GM12878 (cell line): ENCODE results near the gene SRBD1. TPM values are rescaled to one million over a fixed set of nuclear protein-coding genes. Genes with fewer than 3 reads are reported as not detected.
A peak's percentile ranks its signal among the peaks of the same experiment; 100 is the strongest.

Source experiments
- ATAC-seq: fragments of 200-7000 bp; cut with Tn5 transposase; 3 replicates; pipeline ENCODE4 v1.9.1; 2020; ENCODE audit warnings: mild to moderate bottlenecking, moderate library complexity
- BruUV-seq: library from RNA; stranded (reverse); fragments of 400-500 nt; replicated peaks from 2 replicates; lab custom pipeline; 2021; lab: Mats Ljungman, UMichigan
- CTCF ChIA-PET: fragments of 300-600 bp; sonication (Branson Sonifier 250); formaldehyde crosslinking; extraction: SDS; loops from one replicate; lab custom pipeline; 2021; ENCODE audit warnings: inconsistent platforms; lab: Yijun Ruan, JAX
- POLR2A ChIA-PET: fragments of 350-600 bp; formaldehyde crosslinking; extraction: SDS; loops from one replicate; lab custom pipeline; 2021; ENCODE audit warnings: inconsistent platforms; lab: Charles Lee
- RAD21 ChIA-PET: fragments of 300-600 bp; sonication (Branson Sonifier 250); formaldehyde crosslinking; loops from one replicate; lab custom pipeline; 2023; ENCODE audit warnings: antibody characterized with exemption; ENCODE audit not compliant: unreplicated experiment; lab: Charles Lee
- SMC1A ChIA-PET: fragments of 300-600 bp; sonication (Branson Sonifier 250); formaldehyde crosslinking; loops from one replicate; lab custom pipeline; 2023; ENCODE audit not compliant: unreplicated experiment, uncharacterized antibody; lab: Charles Lee
- DNase-seq: peaks from one replicate; pipeline ENCODE4 v3.0.0-alpha.2; 2011; ENCODE audit warnings: low read depth, low spot score
- FAIRE-seq: peaks from 3 replicates; lab custom pipeline; 2011; peaks lifted over from hg19 to GRCh38; lab: Jason Lieb, UNC
- H2AFZ ChIP-seq: 2 replicates; pipeline ENCODE4 v1.6.0; 2011; ENCODE audit warnings: low read depth, low read length, control low read depth; ENCODE audit not compliant: control insufficient read depth
- H3K27ac ChIP-seq: 2 replicates; pipeline ENCODE4 v1.5.1; 2011; ENCODE audit warnings: control low read depth; ENCODE audit not compliant: control insufficient read depth, insufficient read depth
- H3K27me3 ChIP-seq, 2 experiments: replicated peaks in 1 of 2; 2 replicates each; pipeline versions ENCODE4 v1.6.0 to v1.6.1; 2011; ENCODE audit warnings: low read length in 1 of 2; ENCODE audit not compliant: control insufficient read depth in 2 of 2, insufficient read depth in 2 of 2
- H3K36me3 ChIP-seq, 2 experiments: 2 replicates each; pipeline ENCODE4 v1.5.1; 2011; ENCODE audit warnings: low read length in 1 of 2; ENCODE audit not compliant: control insufficient read depth in 2 of 2, insufficient read depth in 2 of 2
- H3K4me1 ChIP-seq: 2 replicates; pipeline ENCODE4 v1.6.1; 2011; ENCODE audit warnings: mild to moderate bottlenecking, low read length, moderate library complexity, mixed read lengths; ENCODE audit not compliant: control insufficient read depth, insufficient read depth
- H3K4me2 ChIP-seq: 2 replicates; pipeline ENCODE4 v1.6.0; 2011; ENCODE audit warnings: control low read depth; ENCODE audit not compliant: control insufficient read depth, insufficient read depth
- H3K4me3 ChIP-seq: fragments of 200-600 bp; sonication (generic); 2 replicates; pipeline ENCODE4 v1.5.1; 2016
- H3K79me2 ChIP-seq: 2 replicates; pipeline ENCODE4 v1.6.0; 2011; ENCODE audit warnings: low read length; ENCODE audit not compliant: control insufficient read depth, insufficient read depth
- H3K9ac ChIP-seq: 2 replicates; pipeline ENCODE4 v1.8.0; 2011; ENCODE audit warnings: low read length, control low read depth, mixed read lengths; ENCODE audit not compliant: control insufficient read depth, insufficient read depth
- H3K9me3 ChIP-seq: replicated peaks from 3 replicates; pipeline ENCODE4 v1.5.1; 2011; ENCODE audit warnings: mild to moderate bottlenecking, low read length; ENCODE audit not compliant: control insufficient read depth, insufficient read depth
- H4K20me1 ChIP-seq: 2 replicates; pipeline ENCODE4 v1.6.0; 2011; ENCODE audit not compliant: control insufficient read depth, insufficient read depth
- RAD21 ChIP-seq: IDR thresholded peaks from 2 replicates; pipeline ENCODE4 v1.6.1; 2011; ENCODE audit warnings: mild to moderate bottlenecking, low read depth, low read length, moderate library complexity; ENCODE audit not compliant: insufficient read depth
- WRNIP1 ChIP-seq: IDR thresholded peaks from 2 replicates; pipeline ENCODE4 v1.6.1; 2011; ENCODE audit warnings: low read depth, low read length, improper control_type of control experiment, borderline replicate concordance
- WGBS: methylation state at CpG from one replicate; pipeline ENCODE4 v1.1.6; 2016; ENCODE audit warnings: low lambda C conversion rate; ENCODE audit not compliant: insufficient replicate concordance, insufficient coverage; ENCODE audit errors: missing lambda C conversion rate; 5-methylcytosine and 5-hydroxymethylcytosine counted together
- in situ Hi-C: fragments of 300-500 bp; cut with MboI; formaldehyde crosslinking; loops from 9 replicates; pipeline ENCODE4 v1.14.3; 2018; ENCODE audit warnings: mixed read lengths
- intact Hi-C: fragments of 100-400 bp; cut with micrococcal nuclease; formaldehyde crosslinking; loops from one replicate; pipeline ENCODE4 v1.14.2; 2022; ENCODE audit not compliant: unreplicated experiment
- polyA plus RNA-seq, 11 experiments: library from polyadenylated mRNA; depleted of rRNA in 4 of 11; unstranded in 6 of 11; stranded (reverse) in 5 of 11; fragments of >200 nt; fragmentation: Nextera tagmentation in 4 of 11; fragmentation: Illumina TruSeq in 1 of 11; extraction: Ambion mirVana in 4 of 11; extraction: Trizol in 1 of 11; gene quantifications; 1 replicate in 1 of 11; 2 replicates in 10 of 11; pipeline versions ENCODE4 v1.2.1 to v1.2.3, GENCODE V29; 2011 to 2016; ENCODE audit warnings: inconsistent platforms in 2 of 11, missing spikeins in 2 of 11, low read depth in 1 of 11
- total RNA-seq, 4 experiments: library from RNA; depleted of rRNA in 3 of 4; stranded (reverse); fragments of >200 nt in 3 of 4; fragmentation: Illumina TruSeq in 1 of 4; extraction: Trizol in 1 of 4; gene quantifications; 2 replicates each; pipeline versions ENCODE4 v1.2.1 to v1.2.3, GENCODE V29; 2013 to 2021
- TF ChIP-seq, protein P1 (sequence below), 3 experiments: IDR thresholded peaks in 2 of 3; conservative IDR thresholded peaks in 1 of 3; 2 replicates each; pipeline ENCODE4 v1.5.1; 2011; ENCODE audit warnings: low read depth in 3 of 3, low read length in 3 of 3, mild to moderate bottlenecking in 3 of 3, control low read depth in 2 of 3, moderate library complexity in 2 of 3, inconsistent platforms in 1 of 3, mixed read lengths in 1 of 3; ENCODE audit not compliant: control insufficient read depth in 2 of 3, insufficient read depth in 1 of 3; ENCODE audit errors: extremely low read depth in 1 of 3

Gene SRBD1
- total and polyA plus RNA-seq, 10 of the 15 experiments (the other 5 are each of a cell fraction or from before 2014, with no cell fraction given), result 9.7 to 33.1 (median 20.1) TPM

DNA sequence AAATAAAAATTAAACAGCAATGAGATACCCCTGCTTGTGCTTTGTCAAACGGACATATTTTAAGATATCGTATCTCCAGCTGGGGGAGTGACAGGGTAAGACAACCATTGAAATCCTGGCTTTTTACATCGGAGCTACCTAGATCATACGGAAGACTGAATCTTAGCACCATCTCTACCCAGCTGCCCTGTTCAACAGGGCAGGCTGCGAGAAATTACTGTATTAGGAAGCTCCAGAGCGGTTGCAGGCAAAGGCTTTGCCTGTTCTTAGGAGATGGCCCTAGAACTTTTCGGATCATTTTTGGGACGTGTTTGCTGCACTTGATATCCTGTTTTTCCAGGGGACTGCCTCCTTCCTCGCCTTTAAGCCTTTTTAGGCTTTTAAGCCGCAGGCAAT, 38.4 kb upstream of the SRBD1 start:
- H4K20me1 ChIP-seq, result no peaks in the 10 kb centered on the region
- BruUV-seq, result TSS peak; percentile 76
- peak overlapping the region; percentile 97 for H3K4me3 ChIP-seq
- DNase-seq, result no peak
- ATAC-seq, result no peak
- in situ Hi-C loops, result loop anchor here (5.0 to 25.0 kb wide), 3 partner anchors 128 to 713 kb away; no protein-coding TSS in a partner anchor
- no peak overlapping the region for H3K27ac ChIP-seq
- no peaks in the 10 kb centered on the region for H3K4me1 ChIP-seq
- FAIRE-seq, result no peak
- no peaks in the 10 kb centered on the region; the same call in 2 of the 3 replicates for H3K9me3 ChIP-seq
- H3K36me3 ChIP-seq, result 0 out of 4 replicates have a peak, but pooled peaks cover 0 to 2% of the 10 kb centered on the region in 2 experiments
- peak overlapping the region; percentile 37; the same call in 1 of the 2 replicates for H2AFZ ChIP-seq
- ChIA-PET SMC1A (interaction anchor here (0.6 to 7.7 kb wide), 36 partner anchors 9 to 1094 kb away, joined by 3 to 110 read pairs (median 4); no protein-coding TSS in a partner anchor), POLR2A (interaction anchor here (0.8 to 5.6 kb wide), 8 partner anchors 47 to 279 kb away, joined by 3 to 51 read pairs (median 4); no protein-coding TSS in a partner anchor), RAD21 (interaction anchor here (0.6 to 6.1 kb wide), 20 partner anchors 10 to 325 kb away, joined by 3 to 79 read pairs (median 4); no protein-coding TSS in a partner anchor), CTCF (interaction anchor here (0.8 to 8.2 kb wide), 17 partner anchors 10 to 313 kb away, joined by 3 to 98 read pairs (median 5); no protein-coding TSS in a partner anchor)
- peak overlapping the region; percentile 85 for H3K4me2 ChIP-seq
- intact Hi-C loops, result no loop called here
- H3K79me2 ChIP-seq, result peaks cover 32% of the 10 kb centered on the region
- 37% methylated on average over 10 of the region's 10 CpGs for WGBS
- TF ChIP-seq, protein P1, sequence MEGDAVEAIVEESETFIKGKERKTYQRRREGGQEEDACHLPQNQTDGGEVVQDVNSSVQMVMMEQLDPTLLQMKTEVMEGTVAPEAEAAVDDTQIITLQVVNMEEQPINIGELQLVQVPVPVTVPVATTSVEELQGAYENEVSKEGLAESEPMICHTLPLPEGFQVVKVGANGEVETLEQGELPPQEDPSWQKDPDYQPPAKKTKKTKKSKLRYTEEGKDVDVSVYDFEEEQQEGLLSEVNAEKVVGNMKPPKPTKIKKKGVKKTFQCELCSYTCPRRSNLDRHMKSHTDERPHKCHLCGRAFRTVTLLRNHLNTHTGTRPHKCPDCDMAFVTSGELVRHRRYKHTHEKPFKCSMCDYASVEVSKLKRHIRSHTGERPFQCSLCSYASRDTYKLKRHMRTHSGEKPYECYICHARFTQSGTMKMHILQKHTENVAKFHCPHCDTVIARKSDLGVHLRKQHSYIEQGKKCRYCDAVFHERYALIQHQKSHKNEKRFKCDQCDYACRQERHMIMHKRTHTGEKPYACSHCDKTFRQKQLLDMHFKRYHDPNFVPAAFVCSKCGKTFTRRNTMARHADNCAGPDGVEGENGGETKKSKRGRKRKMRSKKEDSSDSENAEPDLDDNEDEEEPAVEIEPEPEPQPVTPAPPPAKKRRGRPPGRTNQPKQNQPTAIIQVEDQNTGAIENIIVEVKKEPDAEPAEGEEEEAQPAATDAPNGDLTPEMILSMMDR (IDR thresholded peaks at IDR 0.05 in 2 of 3, conservative IDR thresholded peaks at IDR 0.05 in 1 of 3; ENCODE audit: control insufficient read depth in 2 of 3, extremely low read depth in 1 of 3, insufficient read depth in 1 of 3, low read depth in 3 of 3, low read length in 3 of 3), result peak in 1 of 3 experiments; percentile 36; a peak in 1 of 6 replicates
- no peak for TF ChIP-seq WRNIP1
- peak; percentile 53 for TF ChIP-seq RAD21
- H3K9ac ChIP-seq, result peak overlapping the region; percentile 88
- H3K27me3 ChIP-seq, result no peaks in the 10 kb centered on the region
